HG03095 (cell line): Measurements from ENCODE around the gene CD164L2.
"Not testable (repeated sequence)": the region's sequence is repeated elsewhere in the genome, so short reads cannot be mapped to it uniquely, and the experiment has no call there.

ENCODE experiments used
- ATAC-seq: cut with Tn5 transposase; IDR thresholded peaks from one replicate; pipeline ENCODE4 v1.9.1; 2021; ENCODE audit warnings: moderate library complexity; ENCODE audit not compliant: unreplicated experiment

The CD164L2 gene

GRCh38 chr1:27391511-27392095, 8.5 kb upstream of the CD164L2 start:
- no peak for ATAC-seq

GRCh38 chr1:27388337-27389005, 5.3 kb upstream of the CD164L2 start:
- no peak for ATAC-seq

- ATAC-seq: not testable (repeated sequence)
These were observed 1.7 kb upstream of the CD164L2 start for GRCh38 chr1:27384797-27385196.

GRCh38 chr1:27383661-27384060, 528 bp upstream of the CD164L2 start:
- ATAC-seq: no peak

GRCh38 chr1:27381969-27382762, 967 bp downstream of the CD164L2 start:
- ATAC-seq: no peak

GRCh38 chr1:27380766-27381733, 2.1 kb downstream of the CD164L2 start:
- no peak for ATAC-seq

- ATAC-seq: no peak
These were observed 2.9 kb downstream of the CD164L2 start for GRCh38 chr1:27380224-27380623.

- ATAC-seq: no peak
These were observed 3.5 kb downstream of the CD164L2 start for GRCh38 chr1:27379564-27380122.

- no peak for ATAC-seq
These were observed 5.2 kb downstream of the CD164L2 start for GRCh38 chr1:27377760-27378495.

- ATAC-seq: no peak
These were observed 8.6 kb downstream of the CD164L2 start, which contains the start of gene FCN3 for GRCh38 chr1:27374362-27375086. TSS of gene FCN3 (minus strand) at chr1:27374824. CDS start at chr1:27374818, 6 bp downstream.

GRCh38 chr1:27372808-27373690, 10.1 kb downstream of the CD164L2 start:
- no peak for ATAC-seq

GRCh38 chr1:27372022-27372807, 10.9 kb downstream of the CD164L2 start:
- ATAC-seq: no peak

- no peak for ATAC-seq
These were observed 14.1 kb downstream of the CD164L2 start for GRCh38 chr1:27368869-27369582.

GRCh38 chr1:27367160-27367650, 15.9 kb downstream of the CD164L2 start:
- no peak for ATAC-seq

- no peak for ATAC-seq
These were observed 16.5 kb downstream of the CD164L2 start, which contains the start of gene MAP3K6 for GRCh38 chr1:27366411-27367159. TSS of gene MAP3K6 (minus strand) at chr1:27366961. CDS start at chr1:27366597, 364 bp downstream.

- ATAC-seq: no peak
These were observed 17.1 kb downstream of the CD164L2 start for GRCh38 chr1:27366113-27366410.
